ENCODE data around the gene RBM34. TPM values are rescaled to one million over a fixed set of nuclear protein-coding genes. Genes with fewer than 3 reads are reported as not detected.

The RBM34 gene
- 163 and 171 TPM in 2 replicates for polyA plus RNA-seq

GRCh38 chr1:235160957-235161684, at the start of gene RBM34:
TSS of gene RBM34 (minus strand) at chr1:235161250. CDS start at chr1:235161226, 24 bp downstream.

GRCh38 chr1:235128456-235129328, 32.4 kb downstream of the RBM34 start, which contains the start of gene TOMM20:
TSS of gene TOMM20 (minus strand) at chr1:235128837. CDS start at chr1:235128715, 122 bp downstream.

Other genes starting within 250 kb of the RBM34 start
- 147 and 167 TPM in 2 replicates for gene TOMM20, start 32.4 kb downstream of the RBM34 start, polyA plus RNA-seq
- 26.5 and 28.8 TPM in 2 replicates for gene ARID4B, start 166.9 kb upstream of the RBM34 start, polyA plus RNA-seq
- gene GGPS1, start 167.3 kb upstream of the RBM34 start, polyA plus RNA-seq: 79.5 and 87.1 TPM in 2 replicates
- gene TBCE, start 206.2 kb upstream of the RBM34 start, polyA plus RNA-seq: 52.3 and 73.4 TPM in 2 replicates

Measured in Purkinje cell (primary cell).